Stimulated activated CD8-positive, alpha-beta memory T cell treated with anti-CD3 and anti-CD28 coated beads, Interleukin-15, amount 100 ng/mL, for 4 hours (primary cell): ENCODE data around the gene ULBP3.
"Not testable (repeated sequence)": the region's sequence is repeated elsewhere in the genome, so short reads cannot be mapped to it uniquely, and the experiment has no call there.

Source experiments
- DNase-seq, 2 donors: peaks; one replicate each; pipeline ENCODE4 v3.0.0-alpha.2; 2020; ENCODE audit warnings: low read depth in 2 of 2

ULBP3 gene

GRCh38 chr6:150043501-150044412 lies 25.2 kb downstream of the ULBP3 start:
- DNase-seq = no peak

- no peak for DNase-seq
These were observed 25.8 kb downstream of the ULBP3 start for GRCh38 chr6:150043096-150043495.

- no peak for DNase-seq
These were observed 30.5 kb downstream of the ULBP3 start for GRCh38 chr6:150038202-150039062.

- DNase-seq = no peak
These were observed 31.3 kb downstream of the ULBP3 start for GRCh38 chr6:150037526-150038201.

- DNase-seq = no peak
These were observed 32.8 kb downstream of the ULBP3 start for GRCh38 chr6:150036081-150036480.

- DNase-seq = no peak
These were observed 35.6 kb downstream of the ULBP3 start for GRCh38 chr6:150033207-150033771.

- DNase-seq = no peak
These were observed 36.3 kb downstream of the ULBP3 start for GRCh38 chr6:150032598-150032997.

- DNase-seq = no peak
These were observed 38.3 kb downstream of the ULBP3 start for GRCh38 chr6:150030611-150031010.

GRCh38 chr6:150029749-150030148 lies 39.2 kb downstream of the ULBP3 start:
- DNase-seq = no peak

- DNase-seq = no peak
These were observed 39.6 kb downstream of the ULBP3 start for GRCh38 chr6:150029276-150029675.

GRCh38 chr6:150028799-150029198 lies 40.1 kb downstream of the ULBP3 start:
- DNase-seq = no peak

- DNase-seq = no peak
These were observed 40.9 kb downstream of the ULBP3 start for GRCh38 chr6:150027806-150028565.

- no peak for DNase-seq
These were observed 41.7 kb downstream of the ULBP3 start for GRCh38 chr6:150026976-150027805.

GRCh38 chr6:150025201-150025917 lies 43.6 kb downstream of the ULBP3 start, which contains the start of gene RAET1L:
RAET1L (minus strand) TSS chr6:150025532; CDS start chr6:150025471, 61 bp downstream.
- no peak for DNase-seq

- DNase-seq = no peak
These were observed 44.2 kb downstream of the ULBP3 start for GRCh38 chr6:150024646-150025155.

GRCh38 chr6:150024021-150024420 lies 44.9 kb downstream of the ULBP3 start:
- not testable (repeated sequence) for DNase-seq

GRCh38 chr6:150021870-150022269 lies 47.1 kb downstream of the ULBP3 start:
- DNase-seq = not testable (repeated sequence)

GRCh38 chr6:150018846-150019580 lies 49.9 kb downstream of the ULBP3 start:
- no peak for DNase-seq
